Duodenal mucosa (tissue), 2 donors: ENCODE results near the gene ANO1.

Experiments
- H3K27ac ChIP-seq: one replicate; pipeline ENCODE4 v1.7.0; 2013; ENCODE audit warnings: low read depth, low read length
- H3K27me3 ChIP-seq, 2 donors: one replicate each; pipeline ENCODE4 v1.7.0; 2013; ENCODE audit warnings: low read length in 2 of 2, control low read depth in 1 of 2; ENCODE audit not compliant: insufficient read depth in 2 of 2, control insufficient read depth in 1 of 2
- H3K36me3 ChIP-seq, 2 donors: one replicate each; pipeline ENCODE4 v1.7.0; 2013; ENCODE audit warnings: low read length in 2 of 2, control low read depth in 1 of 2; ENCODE audit not compliant: insufficient read depth in 2 of 2, control insufficient read depth in 1 of 2
- H3K4me1 ChIP-seq, 2 donors: one replicate each; pipeline ENCODE4 v1.7.0; 2013; ENCODE audit warnings: low read length in 2 of 2, control low read depth in 1 of 2; ENCODE audit not compliant: insufficient read depth in 2 of 2, control insufficient read depth in 1 of 2
- H3K4me3 ChIP-seq, 2 donors: one replicate each; pipeline ENCODE4 v1.7.0; 2013; ENCODE audit warnings: low read length in 2 of 2, low read depth in 1 of 2
- H3K9ac ChIP-seq, 2 donors: one replicate each; pipeline ENCODE4 v1.7.0; 2013; ENCODE audit warnings: low read length in 2 of 2, low read depth in 1 of 2
- H3K9me3 ChIP-seq, 2 donors: one replicate each; pipeline ENCODE4 v1.7.0; 2013; ENCODE audit warnings: low read length in 2 of 2, control low read depth in 1 of 2; ENCODE audit not compliant: control insufficient read depth in 1 of 2

The ANO1 gene

GRCh38 chr11:70142221-70142875 is 64.2 kb downstream of the ANO1 start:
- no peak overlapping the region for H3K9ac ChIP-seq
- no peak overlapping the region for H3K4me3 ChIP-seq
- no peak overlapping the region for H3K27ac ChIP-seq
- no peaks in the 10 kb centered on the region for H3K9me3 ChIP-seq
- peaks cover 0 to 10% of the 10 kb centered on the region in 2 donors for H3K4me1 ChIP-seq
- H3K27me3 ChIP-seq = peaks cover 0 to 11% of the 10 kb centered on the region in 2 donors
- H3K36me3 ChIP-seq = no peaks in the 10 kb centered on the region

- no peak overlapping the region for H3K27ac ChIP-seq
- no peaks in the 10 kb centered on the region for H3K36me3 ChIP-seq
- no peak overlapping the region for H3K4me3 ChIP-seq
- H3K9me3 ChIP-seq = no peaks in the 10 kb centered on the region
- peaks cover 0 to 14% of the 10 kb centered on the region in 2 donors for H3K27me3 ChIP-seq
- peaks cover 0 to 10% of the 10 kb centered on the region in 2 donors for H3K4me1 ChIP-seq
- H3K9ac ChIP-seq = no peak overlapping the region
Measured at GRCh38 chr11:70144262-70144661, 66.1 kb downstream of the ANO1 start.

GRCh38 chr11:70145071-70145470 is 67.0 kb downstream of the ANO1 start:
- Histone ChIP-seq H3K27ac (no peak overlapping the region), H3K4me1 (peaks cover 0 to 6% of the 10 kb centered on the region in 2 donors), H3K9ac (no peak overlapping the region), H3K9me3 (no peaks in the 10 kb centered on the region), H3K4me3 (no peak overlapping the region), H3K27me3 (peaks cover 0 to 14% of the 10 kb centered on the region in 2 donors), H3K36me3 (no peaks in the 10 kb centered on the region)

GRCh38 chr11:70145841-70146240 is 67.7 kb downstream of the ANO1 start:
- Histone ChIP-seq H3K4me3 (no peak overlapping the region), H3K27me3 (peaks cover 0 to 14% of the 10 kb centered on the region in 2 donors), H3K36me3 (no peaks in the 10 kb centered on the region), H3K27ac (no peak overlapping the region), H3K4me1 (peaks cover 0 to under 1% of the 10 kb centered on the region in 2 donors), H3K9me3 (no peaks in the 10 kb centered on the region), H3K9ac (no peak overlapping the region)

GRCh38 chr11:70146299-70146698 is 68.2 kb downstream of the ANO1 start:
- Histone ChIP-seq H3K4me1 (no peaks in the 10 kb centered on the region), H3K27me3 (peaks cover 0 to 11% of the 10 kb centered on the region in 2 donors), H3K36me3 (no peaks in the 10 kb centered on the region), H3K27ac (no peak overlapping the region), H3K4me3 (no peak overlapping the region), H3K9ac (no peak overlapping the region), H3K9me3 (no peaks in the 10 kb centered on the region)

GRCh38 chr11:70146895-70147520 is 68.9 kb downstream of the ANO1 start:
- H3K9ac ChIP-seq = no peak overlapping the region
- peaks cover 0 to 11% of the 10 kb centered on the region in 2 donors for H3K27me3 ChIP-seq
- H3K9me3 ChIP-seq = no peaks in the 10 kb centered on the region
- no peak overlapping the region for H3K27ac ChIP-seq
- H3K4me3 ChIP-seq = no peak overlapping the region
- H3K36me3 ChIP-seq = no peaks in the 10 kb centered on the region
- no peaks in the 10 kb centered on the region for H3K4me1 ChIP-seq

- no peak overlapping the region for H3K9ac ChIP-seq
- H3K4me3 ChIP-seq = no peak overlapping the region
- no peaks in the 10 kb centered on the region for H3K36me3 ChIP-seq
- H3K4me1 ChIP-seq = no peaks in the 10 kb centered on the region
- peaks cover 0 to 11% of the 10 kb centered on the region in 2 donors for H3K27me3 ChIP-seq
- H3K9me3 ChIP-seq = no peaks in the 10 kb centered on the region
- H3K27ac ChIP-seq = no peak overlapping the region
Measured at GRCh38 chr11:70147668-70148067, 69.6 kb downstream of the ANO1 start.

GRCh38 chr11:70151671-70152070 is 73.6 kb downstream of the ANO1 start:
- no peaks in the 10 kb centered on the region for H3K9me3 ChIP-seq
- H3K4me3 ChIP-seq = no peak overlapping the region
- no peaks in the 10 kb centered on the region for H3K36me3 ChIP-seq
- H3K9ac ChIP-seq = no peak overlapping the region
- peaks cover 0 to 3% of the 10 kb centered on the region in 2 donors for H3K27me3 ChIP-seq
- no peak overlapping the region for H3K27ac ChIP-seq
- H3K4me1 ChIP-seq = no peaks in the 10 kb centered on the region

GRCh38 chr11:70153133-70153727 is 75.1 kb downstream of the ANO1 start:
- Histone ChIP-seq H3K4me1 (no peaks in the 10 kb centered on the region), H3K9me3 (no peaks in the 10 kb centered on the region), H3K27ac (no peak overlapping the region)

GRCh38 chr11:70155386-70155785 is 77.3 kb downstream of the ANO1 start:
- Histone ChIP-seq H3K36me3 (no peaks in the 10 kb centered on the region), H3K4me1 (peaks cover 12% of the 10 kb centered on the region in 2 donors)

More at GRCh38 chr11:70153133-70153727, 75.1 kb downstream of the ANO1 start:
- Histone ChIP-seq H3K9ac (no peak overlapping the region), H3K4me3 (no peak overlapping the region), H3K27me3 (no peaks in the 10 kb centered on the region), H3K36me3 (no peaks in the 10 kb centered on the region)

More at GRCh38 chr11:70155386-70155785, 77.3 kb downstream of the ANO1 start:
- H3K9ac ChIP-seq = no peak overlapping the region
- H3K4me3 ChIP-seq = no peak overlapping the region
- no peaks in the 10 kb centered on the region for H3K27me3 ChIP-seq
- no peaks in the 10 kb centered on the region for H3K9me3 ChIP-seq
- H3K27ac ChIP-seq = no peak overlapping the region
